WTC11 (cell line): ENCODE measurements around the gene WWC1. TPM values are rescaled to one million over a fixed set of nuclear protein-coding genes. Genes with fewer than 3 reads are reported as not detected.

Source experiments
- ATAC-seq: fragments of 200-7000 bp; cut with Tn5 transposase; 2 replicates; pipeline ENCODE4 v1.10.0; 2021; ENCODE audit warnings: mild to moderate bottlenecking, moderate library complexity
- CTCF ChIA-PET: fragments of 300-600 bp; sonication (Branson Sonifier 250); formaldehyde crosslinking; loops from one replicate; lab custom pipeline; 2021; ENCODE audit warnings: antibody characterized with exemption; lab: Charles Lee
- POLR2A ChIA-PET: fragments of 350-600 bp; sonication (Branson Sonifier 250); formaldehyde crosslinking; loops from one replicate; lab custom pipeline; 2021; ENCODE audit warnings: antibody characterized with exemption; lab: Charles Lee
- DNase-seq: peaks from one replicate; pipeline ENCODE4 v3.0.0; 2021; ENCODE audit warnings: low spot score
- H3K27ac Mint-ChIP-seq: 2 replicates; pipeline ENCODE4 v1.8.0; 2021; ENCODE audit warnings: mixed read lengths
- H3K27me3 Mint-ChIP-seq: 2 replicates; pipeline ENCODE4 v1.8.0; 2021; ENCODE audit warnings: low read depth, mild to moderate bottlenecking, moderate library complexity, mixed read lengths
- H3K36me3 Mint-ChIP-seq: 2 replicates; pipeline ENCODE4 v1.8.0; 2021; ENCODE audit warnings: mixed read lengths
- H3K4me1 Mint-ChIP-seq: 2 replicates; pipeline ENCODE4 v1.8.0; 2022; ENCODE audit warnings: mixed read lengths
- H3K4me3 Mint-ChIP-seq: 2 replicates; pipeline ENCODE4 v1.8.0; 2021; ENCODE audit warnings: mild to moderate bottlenecking, moderate library complexity, mixed read lengths
- H3K9me3 Mint-ChIP-seq: 2 replicates; pipeline ENCODE4 v1.8.0; 2021; ENCODE audit warnings: mixed read lengths
- AR ChIP-seq: fragments of 250-450 bp; sonication (Bioruptor Pico); IDR thresholded peaks from 2 replicates; pipeline ENCODE4 v1.9.0; 2021; ENCODE audit warnings: mild to moderate bottlenecking
- E2F1 ChIP-seq: sonication (generic); formaldehyde crosslinking; IDR thresholded peaks from 2 replicates; pipeline ENCODE4 v1.8.0; 2022; ENCODE audit warnings: mild to moderate bottlenecking, missing genetic modification reagents
- ERG ChIP-seq: fragments of 250-450 bp; sonication (Bioruptor Pico); IDR thresholded peaks from 2 replicates; pipeline ENCODE4 v1.8.0; 2021; ENCODE audit warnings: mild to moderate bottlenecking
- ETV6 ChIP-seq: sonication (generic); formaldehyde crosslinking; IDR thresholded peaks from 2 replicates; pipeline ENCODE4 v1.8.1; 2022; ENCODE audit warnings: mild to moderate bottlenecking, missing genetic modification reagents
- GRHL2 ChIP-seq: fragments of 250-450 bp; sonication (Bioruptor Pico); IDR thresholded peaks from 2 replicates; pipeline ENCODE4 v1.8.0; 2022; ENCODE audit warnings: mild to moderate bottlenecking, moderate library complexity; ENCODE audit not compliant: insufficient replicate concordance, severe bottlenecking
- GTF2I ChIP-seq: fragments of 250-450 bp; sonication (Bioruptor Pico); conservative IDR thresholded peaks from 2 replicates; pipeline ENCODE4 v1.4.0; 2021; ENCODE audit warnings: mild to moderate bottlenecking
- MAX ChIP-seq: sonication (generic); formaldehyde crosslinking; IDR thresholded peaks from 2 replicates; pipeline ENCODE4 v1.8.0; 2022; ENCODE audit warnings: mild to moderate bottlenecking, missing genetic modification reagents
- MYBL2 ChIP-seq: sonication (generic); formaldehyde crosslinking; IDR thresholded peaks from 2 replicates; pipeline ENCODE4 v1.8.1; 2023; ENCODE audit warnings: mild to moderate bottlenecking, moderate library complexity, missing genetic modification reagents
- NFATC4 ChIP-seq: fragments of 250-450 bp; sonication (Bioruptor Pico); IDR thresholded peaks from 2 replicates; pipeline ENCODE4 v1.9.0; 2021; ENCODE audit warnings: mild to moderate bottlenecking
- NFE2L1 ChIP-seq: sonication (generic); formaldehyde crosslinking; IDR thresholded peaks from 2 replicates; pipeline ENCODE4 v1.8.1; 2023; ENCODE audit warnings: missing genetic modification reagents
- RELA ChIP-seq: sonication (generic); formaldehyde crosslinking; IDR thresholded peaks from 2 replicates; pipeline ENCODE4 v1.8.1; 2022; ENCODE audit warnings: missing genetic modification reagents, mild to moderate bottlenecking, borderline replicate concordance
- ZBTB21 ChIP-seq: sonication (generic); formaldehyde crosslinking; IDR thresholded peaks from 2 replicates; pipeline ENCODE4 v1.8.1; 2023; ENCODE audit warnings: mild to moderate bottlenecking, missing genetic modification reagents, borderline replicate concordance
- ZMAT4 ChIP-seq: fragments of 250-450 bp; sonication (Bioruptor Pico); IDR thresholded peaks from 2 replicates; pipeline ENCODE4 v1.9.0; 2021; ENCODE audit warnings: mild to moderate bottlenecking
- ZNF121 ChIP-seq: sonication (generic); formaldehyde crosslinking; IDR thresholded peaks from 2 replicates; pipeline ENCODE4 v1.8.0; 2023; ENCODE audit warnings: missing genetic modification reagents
- ZNF232 ChIP-seq: sonication (generic); formaldehyde crosslinking; IDR thresholded peaks from 2 replicates; pipeline ENCODE4 v1.8.0; 2022; ENCODE audit warnings: mild to moderate bottlenecking, missing genetic modification reagents
- ZNF425 ChIP-seq: fragments of 250-450 bp; sonication (Bioruptor Pico); conservative IDR thresholded peaks from 2 replicates; pipeline ENCODE4 v1.9.0; 2021; ENCODE audit warnings: mild to moderate bottlenecking
- total RNA-seq: library from RNA; stranded (reverse); gene quantifications from 3 replicates; pipeline ENCODE4 v1.2.3, GENCODE V29; 2021
- TF ChIP-seq, protein P1 (sequence below): fragments of 250-450 bp; sonication (Bioruptor Pico); IDR thresholded peaks from 2 replicates; pipeline ENCODE4 v1.9.0; 2021; ENCODE audit warnings: moderate library complexity, mild to moderate bottlenecking, inconsistent platforms, borderline replicate concordance
- TF ChIP-seq, protein P2 (sequence below): sonication (generic); formaldehyde crosslinking; conservative IDR thresholded peaks from 2 replicates; pipeline ENCODE4 v1.8.1; 2023; ENCODE audit warnings: mild to moderate bottlenecking, low read depth, missing genetic modification reagents, moderate library complexity

Gene WWC1
- total RNA-seq, 1 experiment from 2014 or later = 48.4 TPM

- H3K27ac Mint-ChIP-seq = no peak overlapping the region
- ChIA-PET CTCF (interaction anchor here (1.1 to 2.1 kb wide), 2 partner anchors 10 to 36 kb away, joined by 5 to 18 read pairs; no protein-coding TSS in a partner anchor), POLR2A (interaction anchor here (0.7 kb wide), 1 partner anchor 831 kb away, joined by 3 read pairs; no protein-coding TSS in a partner anchor)
- no peak overlapping the region for H3K4me3 Mint-ChIP-seq
- no peaks in the 10 kb centered on the region for H3K9me3 Mint-ChIP-seq
- TF ChIP-seq MYBL2 (CRISPR knock-in tag) (no peak), E2F1 (CRISPR knock-in tag) (no peak), ERG (CRISPR knock-in tag) (no peak), NFATC4 (CRISPR knock-in tag) (no peak), AR (no peak), ZNF232 (CRISPR knock-in tag) (no peak), ZMAT4 (CRISPR knock-in tag) (no peak), ZNF121 (no peak), GRHL2 (no peak), ZBTB21 (CRISPR knock-in tag) (no peak), ETV6 (CRISPR knock-in tag) (no peak), NFE2L1 (no peak), GTF2I (CRISPR knock-in tag) (no peak), ZNF425 (CRISPR knock-in tag) (no peak), RELA (CRISPR knock-in tag) (no peak), MAX (CRISPR knock-in tag) (no peak)
- TF ChIP-seq, protein P1, sequence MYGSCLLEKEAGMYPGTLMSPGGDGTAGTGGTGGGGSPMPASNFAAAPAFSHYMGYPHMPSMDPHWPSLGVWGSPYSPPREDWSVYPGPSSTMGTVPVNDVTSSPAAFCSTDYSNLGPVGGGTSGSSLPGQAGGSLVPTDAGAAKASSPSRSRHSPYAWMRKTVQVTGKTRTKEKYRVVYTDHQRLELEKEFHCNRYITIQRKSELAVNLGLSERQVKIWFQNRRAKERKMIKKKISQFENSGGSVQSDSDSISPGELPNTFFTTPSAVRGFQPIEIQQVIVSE (CRISPR knock-in tag) = no peak
- TF ChIP-seq, protein P2, sequence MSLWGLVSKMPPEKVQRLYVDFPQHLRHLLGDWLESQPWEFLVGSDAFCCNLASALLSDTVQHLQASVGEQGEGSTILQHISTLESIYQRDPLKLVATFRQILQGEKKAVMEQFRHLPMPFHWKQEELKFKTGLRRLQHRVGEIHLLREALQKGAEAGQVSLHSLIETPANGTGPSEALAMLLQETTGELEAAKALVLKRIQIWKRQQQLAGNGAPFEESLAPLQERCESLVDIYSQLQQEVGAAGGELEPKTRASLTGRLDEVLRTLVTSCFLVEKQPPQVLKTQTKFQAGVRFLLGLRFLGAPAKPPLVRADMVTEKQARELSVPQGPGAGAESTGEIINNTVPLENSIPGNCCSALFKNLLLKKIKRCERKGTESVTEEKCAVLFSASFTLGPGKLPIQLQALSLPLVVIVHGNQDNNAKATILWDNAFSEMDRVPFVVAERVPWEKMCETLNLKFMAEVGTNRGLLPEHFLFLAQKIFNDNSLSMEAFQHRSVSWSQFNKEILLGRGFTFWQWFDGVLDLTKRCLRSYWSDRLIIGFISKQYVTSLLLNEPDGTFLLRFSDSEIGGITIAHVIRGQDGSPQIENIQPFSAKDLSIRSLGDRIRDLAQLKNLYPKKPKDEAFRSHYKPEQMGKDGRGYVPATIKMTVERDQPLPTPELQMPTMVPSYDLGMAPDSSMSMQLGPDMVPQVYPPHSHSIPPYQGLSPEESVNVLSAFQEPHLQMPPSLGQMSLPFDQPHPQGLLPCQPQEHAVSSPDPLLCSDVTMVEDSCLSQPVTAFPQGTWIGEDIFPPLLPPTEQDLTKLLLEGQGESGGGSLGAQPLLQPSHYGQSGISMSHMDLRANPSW (CRISPR knock-in tag) = no peak
- DNase-seq (no peak), ATAC-seq (no peak)
- peaks cover 38% of the 10 kb centered on the region for H3K4me1 Mint-ChIP-seq
- peaks cover 5% of the 10 kb centered on the region for H3K36me3 Mint-ChIP-seq
- H3K27me3 Mint-ChIP-seq = peaks cover 33% of the 10 kb centered on the region
These were observed 13.8 kb downstream of the WWC1 start for GRCh38 chr5:168305281-168305680.
